GM18909 (cell line): ENCODE results near the gene SCN5A.

ENCODE experiments used
- ATAC-seq: cut with Tn5 transposase; IDR thresholded peaks from one replicate; pipeline ENCODE4 v1.9.1; 2021; ENCODE audit warnings: mild to moderate bottlenecking; ENCODE audit not compliant: unreplicated experiment, poor library complexity

The SCN5A gene

DNA sequence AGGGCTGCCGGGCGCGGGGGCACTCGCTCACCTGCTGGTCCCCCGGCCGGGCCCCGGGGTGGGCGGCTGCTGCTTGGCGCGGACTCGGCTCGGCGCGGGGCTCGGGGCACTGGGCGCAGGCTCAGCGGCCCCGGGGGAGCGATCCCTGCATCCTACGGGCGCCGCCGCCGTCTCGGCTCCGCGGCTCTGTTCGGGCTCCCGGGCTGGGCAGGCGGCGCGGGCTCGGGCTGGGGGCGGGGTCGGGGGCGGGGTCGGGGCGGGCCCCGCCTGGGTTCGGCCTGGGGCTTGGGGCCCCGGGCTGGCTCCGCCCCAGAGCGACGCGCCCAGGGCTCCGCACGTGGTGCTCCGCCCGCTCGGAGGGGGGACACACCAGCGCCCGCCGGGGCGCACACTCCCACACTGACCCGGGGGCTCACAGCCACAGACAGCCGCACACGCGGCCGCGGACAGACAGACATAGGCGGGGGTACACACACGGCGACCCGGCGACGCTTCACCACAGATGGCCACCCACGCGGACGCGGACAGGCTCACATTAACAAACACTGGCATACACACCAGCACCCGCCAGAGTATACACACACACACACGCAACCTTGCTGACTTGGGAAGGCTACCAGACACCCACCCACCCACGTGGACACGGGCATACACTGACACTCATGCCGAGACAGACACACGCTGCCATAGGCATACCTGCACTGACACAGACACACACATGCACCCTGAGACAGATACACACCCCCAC lies at the start of gene SCN5A:
Gene SCN5A, minus strand, starts transcription at position 188 of the 748 bp plus-strand sequence. CDS start 16,380 bp downstream, outside the sequence.
- ATAC-seq: peak; percentile 54

DNA sequence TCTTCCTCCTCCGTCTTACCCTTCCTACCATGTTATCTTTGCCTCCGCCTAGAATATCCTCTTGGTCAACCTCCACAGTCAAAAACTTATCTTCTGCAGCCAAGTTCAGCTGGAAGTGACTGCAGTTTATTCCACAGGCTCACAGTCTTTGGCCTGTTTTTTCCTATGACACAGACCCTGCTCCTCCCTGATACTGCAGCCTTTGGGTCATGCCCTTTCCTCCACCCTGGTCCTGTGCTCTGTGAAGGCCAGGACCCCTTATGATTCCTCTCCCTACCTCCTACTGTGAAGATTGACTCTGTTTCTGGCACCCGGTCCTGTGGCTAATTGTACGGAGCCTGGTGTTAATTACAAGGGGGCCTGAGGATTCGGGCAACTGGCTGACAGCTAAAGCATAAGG lies 49.3 kb upstream of the SCN5A start:
- ATAC-seq: no peak

- no peak for ATAC-seq
Measured at GRCh38 chr3:38698061-38698460, 48.6 kb upstream of the SCN5A start.

DNA sequence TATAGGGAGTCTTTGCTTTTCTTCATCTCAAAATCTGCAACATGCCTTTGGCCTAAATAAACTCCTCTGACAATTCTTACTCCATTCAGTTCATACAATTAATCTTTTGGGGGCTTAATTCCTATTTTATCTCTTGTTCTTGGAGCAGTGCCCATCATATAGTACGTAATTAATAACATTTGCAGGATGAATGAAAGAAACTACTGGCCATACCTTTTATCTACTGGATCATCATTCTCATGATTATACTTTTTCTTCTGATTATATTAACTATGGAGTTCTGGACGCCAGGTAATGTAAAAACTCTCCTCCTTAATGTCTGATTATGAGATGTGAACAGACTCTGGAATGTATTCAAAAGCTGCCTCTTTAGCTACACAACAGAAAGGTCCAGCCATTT lies 46.5 kb upstream of the SCN5A start:
- no peak for ATAC-seq

- no peak for ATAC-seq
Measured at GRCh38 chr3:38690185-38690584, 40.7 kb upstream of the SCN5A start.

GRCh38 chr3:38689774-38690173 lies 40.3 kb upstream of the SCN5A start:
- ATAC-seq: no peak

DNA sequence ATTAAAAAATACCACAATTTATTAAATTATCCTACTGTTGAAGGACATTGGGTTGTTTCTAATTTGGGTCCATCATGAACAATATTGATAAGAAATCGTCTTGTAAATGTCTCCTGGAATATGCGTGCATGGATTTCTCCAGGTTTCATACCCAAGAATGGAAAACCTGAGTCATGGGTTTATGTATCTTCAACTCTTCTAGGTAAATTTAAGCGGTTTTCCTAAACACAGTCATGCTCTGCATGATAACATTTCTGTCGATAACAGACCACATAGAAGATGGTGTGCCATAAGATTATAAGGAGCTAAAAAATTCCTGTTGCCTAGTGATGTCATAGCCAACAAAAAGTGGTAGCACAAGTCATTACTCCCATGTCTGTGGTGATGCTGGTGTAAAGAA lies 39.9 kb upstream of the SCN5A start:
- no peak for ATAC-seq

- no peak for ATAC-seq
Measured at GRCh38 chr3:38687321-38687720, 37.8 kb upstream of the SCN5A start.

DNA sequence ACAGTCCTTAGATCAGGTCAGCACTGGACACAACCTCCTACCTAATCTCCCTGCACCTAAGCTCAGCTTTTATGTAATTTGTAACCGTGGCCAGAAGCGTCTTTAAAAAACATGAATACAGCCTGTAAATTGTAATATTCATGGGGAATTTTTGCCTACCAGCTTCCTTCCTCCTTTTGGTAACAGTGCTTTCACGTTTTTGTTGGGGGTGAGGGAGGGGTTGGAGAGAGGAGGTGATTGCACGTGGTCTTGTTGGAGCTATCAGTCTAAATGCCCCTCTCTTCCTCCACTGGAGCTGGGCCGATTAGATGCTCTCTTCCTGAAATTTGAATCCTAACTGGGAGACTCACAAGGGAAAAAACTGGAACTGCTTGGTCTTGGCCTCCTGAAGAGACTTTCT lies 35.1 kb upstream of the SCN5A start:
- ATAC-seq: no peak

DNA sequence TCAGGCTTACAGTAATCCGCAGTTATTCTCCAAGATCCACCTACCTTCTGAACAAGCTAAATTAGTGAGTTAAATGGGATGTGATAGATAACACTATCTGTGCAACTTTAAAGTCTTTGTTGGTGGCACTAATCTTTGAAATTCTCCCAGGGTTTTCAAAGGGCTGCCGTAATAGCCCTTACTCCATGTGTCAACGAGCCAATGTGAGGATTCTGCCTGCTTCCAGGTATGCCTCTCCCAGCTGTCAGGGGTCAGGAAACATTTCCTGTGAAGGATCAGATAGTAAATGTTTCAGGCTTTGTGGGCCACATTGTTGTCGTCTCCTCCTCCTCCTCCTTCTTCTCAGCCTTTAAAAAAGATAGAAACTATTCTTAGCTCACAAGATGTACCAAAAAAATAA lies 20.2 kb upstream of the SCN5A start:
- no peak for ATAC-seq

GRCh38 chr3:38662544-38662943 lies 13.1 kb upstream of the SCN5A start:
- no peak for ATAC-seq

GRCh38 chr3:38658841-38659240 lies 9.4 kb upstream of the SCN5A start:
- no peak for ATAC-seq

DNA sequence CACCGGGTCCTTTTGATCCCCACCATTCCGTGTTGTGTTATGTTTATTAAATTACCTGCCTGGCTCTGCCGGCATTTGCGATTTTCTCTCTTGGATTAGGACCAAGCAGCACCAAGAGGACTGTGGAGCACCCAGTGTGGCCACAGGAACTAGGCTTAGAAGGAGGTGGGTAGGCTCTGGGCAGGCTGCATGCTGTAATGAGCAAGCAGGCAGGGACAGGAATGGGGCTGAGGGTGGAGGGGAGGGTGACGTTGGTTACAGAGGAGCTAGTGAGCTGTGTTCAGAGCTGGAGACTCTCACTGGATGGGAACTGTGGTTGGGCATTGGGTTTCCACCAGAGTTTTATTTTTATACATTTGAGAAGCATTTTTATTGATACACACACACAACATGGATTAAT lies 7.9 kb upstream of the SCN5A start:
- ATAC-seq: no peak

GRCh38 chr3:38655708-38656300 lies 6.3 kb upstream of the SCN5A start:
- ATAC-seq: no peak

DNA sequence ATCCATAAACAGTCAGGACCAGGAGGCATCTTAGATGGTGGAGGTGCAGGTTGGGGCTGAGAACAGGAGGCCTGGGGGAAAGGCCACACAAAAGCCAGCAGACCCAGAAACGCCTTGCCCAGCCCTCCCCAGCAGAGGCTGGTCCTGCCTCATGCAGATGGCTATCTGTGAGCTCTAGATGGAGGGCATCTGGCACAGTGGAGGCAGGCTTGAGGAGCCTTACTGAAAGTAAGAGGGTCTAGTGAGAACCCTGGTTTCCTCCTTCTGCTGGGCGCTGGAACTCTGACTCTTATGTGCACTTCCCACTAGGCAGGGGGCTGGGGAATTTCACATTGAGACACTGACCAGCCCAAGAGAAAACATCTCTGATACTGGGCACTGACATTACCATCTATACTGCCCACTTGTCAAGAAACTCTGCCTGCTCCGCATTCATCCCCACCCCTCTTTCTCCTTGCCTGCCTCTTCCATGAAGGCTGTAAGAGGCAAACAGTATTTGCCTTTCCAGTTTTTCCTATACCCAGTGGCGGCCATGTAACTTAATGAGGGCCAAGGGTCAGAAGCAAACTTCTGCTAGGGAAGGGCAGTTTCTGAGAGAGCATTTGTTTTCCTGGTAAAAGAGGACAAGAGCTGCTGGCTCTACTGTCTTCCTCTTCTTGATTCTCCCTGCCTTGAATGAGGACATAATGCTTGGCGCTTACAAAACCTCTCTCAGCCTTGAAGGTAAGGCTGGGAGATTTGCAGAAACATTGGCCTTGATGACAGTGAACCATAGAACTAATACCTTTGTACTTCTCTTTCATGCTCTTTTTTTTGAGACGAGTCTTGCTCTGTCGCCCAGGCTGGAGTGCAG lies 4.4 kb upstream of the SCN5A start:
- ATAC-seq: no peak

- ATAC-seq: no peak
Measured at GRCh38 chr3:38652934-38653333, 3.4 kb upstream of the SCN5A start.

DNA sequence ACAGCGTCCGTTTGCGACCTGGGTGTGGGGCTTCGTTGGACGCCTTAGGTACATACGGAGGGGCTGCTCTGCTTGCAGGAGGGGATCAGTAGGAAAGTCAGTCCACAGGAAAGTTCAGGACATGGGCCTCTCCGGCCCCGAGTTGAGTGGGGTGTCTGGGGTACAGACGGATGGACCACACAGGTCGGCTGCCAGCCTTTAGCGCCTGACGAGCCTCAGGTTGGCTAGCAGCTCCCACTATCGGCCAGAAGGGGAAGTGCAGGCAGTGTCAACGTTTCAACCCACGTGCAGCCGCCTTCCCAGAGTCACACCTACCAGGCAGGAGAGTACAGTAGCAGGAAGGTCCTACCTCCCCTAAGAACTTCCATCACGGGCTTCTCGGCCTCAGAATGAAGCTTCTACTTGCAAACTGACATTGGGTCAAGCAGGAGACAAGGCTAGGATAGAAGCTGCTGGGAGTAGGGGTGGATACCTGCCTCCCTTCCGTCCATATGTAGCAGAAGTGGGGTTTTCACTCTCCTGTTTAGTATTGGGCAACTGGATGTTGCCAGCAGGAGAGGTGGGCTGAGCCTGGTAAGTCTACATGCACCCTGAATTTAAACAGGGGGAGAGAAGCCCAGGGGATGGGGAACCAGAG lies 1.8 kb upstream of the SCN5A start:
- peak; percentile 58 for ATAC-seq

- no peak for ATAC-seq
Measured at GRCh38 chr3:38650248-38650951, 913 bp upstream of the SCN5A start.

GRCh38 chr3:38648659-38649499 lies 608 bp downstream of the SCN5A start:
- no peak for ATAC-seq
